HG03039 (cell line): ENCODE data around the gene SLC25A22.

Experiments
- ATAC-seq: cut with Tn5 transposase; IDR thresholded peaks from one replicate; pipeline ENCODE4 v1.9.1; 2021; ENCODE audit warnings: mild to moderate bottlenecking, moderate library complexity; ENCODE audit not compliant: unreplicated experiment

Gene SLC25A22

GRCh38 chr11:761526-762108, 36.5 kb downstream of the SLC25A22 start:
- no peak for ATAC-seq

- no peak for ATAC-seq
These were observed 37.8 kb downstream of the SLC25A22 start for GRCh38 chr11:760236-760635.

GRCh38 chr11:749731-750130, 48.4 kb downstream of the SLC25A22 start:
- no peak for ATAC-seq

DNA sequence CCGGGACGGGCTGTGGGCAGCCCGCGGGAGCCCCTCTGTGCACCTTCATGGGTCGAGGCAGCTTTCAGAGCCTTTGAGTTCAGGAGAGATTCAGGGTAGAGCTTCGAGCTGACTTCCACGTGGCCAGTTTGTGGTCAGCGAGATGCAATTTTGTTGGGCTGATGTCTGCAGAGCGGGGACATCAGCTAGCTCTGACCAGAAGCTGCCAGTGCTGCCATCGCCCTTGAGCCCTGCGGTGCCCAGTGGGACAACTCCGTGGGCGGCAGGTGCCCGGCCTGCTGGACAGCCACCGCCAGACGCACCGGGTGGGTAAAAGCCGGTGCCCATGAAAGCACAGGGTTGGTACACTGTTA, 50.1 kb downstream of the SLC25A22 start:
- ATAC-seq: no peak

DNA sequence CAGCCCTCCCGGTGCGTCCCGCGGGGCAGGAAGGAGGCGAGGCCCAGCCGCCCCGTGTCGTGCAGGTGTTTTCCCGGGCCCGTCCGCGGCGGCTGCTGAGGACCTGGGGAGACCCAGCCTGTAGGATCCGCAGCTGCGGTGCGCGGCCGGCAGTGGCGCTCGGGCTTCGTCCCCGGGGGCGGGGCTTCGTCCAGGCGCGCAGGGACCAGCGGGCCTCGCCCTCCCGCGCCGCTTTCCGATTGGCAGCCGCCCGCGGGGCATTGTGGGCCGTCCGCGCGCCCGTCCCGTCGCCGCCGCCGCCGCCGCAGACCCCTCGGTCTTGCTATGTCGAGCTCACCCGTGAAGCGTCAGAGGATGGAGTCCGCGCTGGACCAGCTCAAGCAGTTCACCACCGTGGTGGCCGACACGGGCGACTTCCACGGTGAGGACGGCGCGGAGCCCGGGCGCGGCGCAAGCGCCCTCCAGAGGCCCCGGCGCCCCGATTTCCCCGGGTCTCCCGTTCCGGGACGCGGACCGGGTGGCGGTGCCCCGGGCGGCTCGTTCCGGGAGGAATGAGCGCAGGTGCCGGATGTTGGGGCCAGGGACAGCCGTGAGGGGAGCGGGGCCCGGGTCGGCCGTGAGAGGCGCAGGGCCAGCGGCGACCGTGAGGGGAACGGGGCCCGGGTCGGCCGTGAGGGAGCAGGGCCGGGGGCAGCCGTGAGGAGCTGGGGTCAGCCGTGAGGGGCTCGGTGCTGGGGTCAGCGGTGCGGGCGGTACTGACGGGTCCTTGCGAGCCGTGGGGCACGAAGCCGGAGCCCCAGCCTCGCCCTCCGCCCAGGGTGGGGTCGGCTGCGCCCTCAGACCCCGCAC, 50.7 kb downstream of the SLC25A22 start, which contains the start of gene TALDO1:
Gene TALDO1 (plus strand): TSS at position 307 of the 849 bp plus-strand sequence. CDS start 18 bp downstream, at position 325.
- peak; percentile 75 for ATAC-seq

GRCh38 chr11:746289-747157, 51.6 kb downstream of the SLC25A22 start:
- peak; percentile 22 for ATAC-seq

GRCh38 chr11:745428-745827, 52.7 kb downstream of the SLC25A22 start:
- no peak for ATAC-seq

DNA sequence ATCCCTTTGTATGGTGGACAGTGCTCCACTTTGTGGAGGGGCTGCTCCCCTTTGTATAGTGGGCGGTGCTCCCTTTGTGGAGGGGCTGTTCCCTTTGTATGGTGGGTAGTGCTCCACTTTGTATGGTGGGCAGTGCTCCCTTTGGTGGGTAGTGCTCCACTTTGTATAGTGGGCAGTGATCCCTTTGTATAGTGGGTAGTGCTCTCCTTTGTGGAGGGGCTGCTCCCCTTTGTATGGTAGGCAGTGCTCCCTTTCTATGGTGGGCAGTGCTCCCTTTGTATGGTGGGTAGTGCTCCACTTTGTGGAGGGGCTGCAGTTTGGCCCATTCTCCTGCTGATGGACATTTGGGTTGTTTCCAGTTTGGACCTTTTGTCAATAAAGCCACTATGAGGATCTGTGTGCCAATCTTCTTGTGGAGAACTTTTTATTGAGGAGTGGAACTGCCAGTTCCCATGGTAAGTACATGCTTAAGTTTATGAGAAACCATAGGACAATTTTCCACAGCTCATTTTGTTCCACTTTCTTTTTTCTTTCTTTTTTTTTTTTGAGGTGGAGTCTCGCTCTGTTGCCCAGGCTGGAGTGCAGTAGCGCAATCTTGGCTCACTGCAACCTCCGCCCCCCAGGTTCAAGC, 55.4 kb downstream of the SLC25A22 start:
- ATAC-seq: no peak

DNA sequence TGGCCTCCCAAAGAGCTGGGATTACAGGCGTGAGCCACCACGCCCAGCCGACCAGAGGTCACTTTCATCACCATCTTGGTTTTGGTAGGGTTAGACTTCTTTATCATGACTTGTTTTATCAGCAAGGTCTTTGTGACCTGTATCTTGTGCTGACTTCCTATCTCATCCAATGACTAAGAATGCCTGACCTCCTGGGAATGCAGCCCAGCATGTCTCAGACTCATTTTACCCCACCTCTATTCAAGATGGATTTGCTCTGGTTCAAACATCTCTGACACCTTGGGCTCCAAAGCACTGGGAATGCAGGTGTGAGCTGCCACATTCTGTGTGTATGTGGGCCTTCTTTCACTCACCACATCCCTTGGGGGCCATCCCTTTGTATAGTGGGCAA, 55.9 kb downstream of the SLC25A22 start:
- ATAC-seq: no peak
